GM15510 (cell line): ENCODE measurements around the gene RRAS2.

Experiments
- POLR2A ChIP-seq: IDR thresholded peaks from 3 replicates; pipeline ENCODE4 v1.6.1; 2011; ENCODE audit warnings: borderline replicate concordance; ENCODE audit not compliant: insufficient read length; ENCODE audit errors: extremely low read depth

The RRAS2 gene

DNA sequence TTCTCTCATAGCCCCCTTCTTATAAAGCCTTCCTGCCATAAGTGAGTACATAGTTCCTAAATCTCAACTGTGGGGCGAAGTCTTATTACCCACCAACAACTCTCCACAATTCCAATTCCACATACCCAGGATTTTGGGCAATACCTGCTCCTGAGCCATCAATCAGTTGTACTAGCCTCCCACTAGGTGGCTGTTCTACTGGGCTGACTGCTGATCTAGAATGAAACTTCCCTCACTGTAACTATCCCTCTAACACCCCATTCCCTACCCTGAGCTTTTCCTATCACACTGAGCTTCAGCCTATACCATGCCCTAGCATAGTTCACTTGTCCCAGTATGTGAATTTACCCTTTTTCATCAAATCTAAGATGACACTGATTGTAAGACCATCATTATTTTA, 52.5 kb downstream of the RRAS2 start:
- TF ChIP-seq POLR2A = no peak

- TF ChIP-seq POLR2A = no peak
Observed at GRCh38 chr11:14305649-14306048, 53.3 kb downstream of the RRAS2 start.

DNA sequence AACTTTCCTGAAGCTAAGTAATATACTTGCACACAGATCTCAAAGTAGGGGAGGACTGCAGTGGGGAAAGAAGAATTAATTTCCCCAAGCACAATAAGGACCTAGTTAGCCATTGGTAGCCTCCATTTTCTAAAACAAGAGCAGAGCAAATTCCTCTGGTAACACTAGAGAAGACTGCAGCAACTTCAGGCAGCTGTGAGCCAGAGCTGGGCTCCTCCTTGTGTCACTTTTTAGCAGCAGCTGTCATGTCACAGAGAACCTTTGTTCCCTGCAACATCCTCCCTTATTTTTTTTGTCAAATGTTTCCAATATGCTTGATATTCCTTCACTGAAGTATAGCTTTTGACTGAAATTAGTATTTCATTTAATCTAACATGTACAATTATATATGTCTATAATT, 54.4 kb downstream of the RRAS2 start:
- TF ChIP-seq POLR2A = no peak

GRCh38 chr11:14300661-14301304, 58.2 kb downstream of the RRAS2 start:
- TF ChIP-seq POLR2A = no peak

DNA sequence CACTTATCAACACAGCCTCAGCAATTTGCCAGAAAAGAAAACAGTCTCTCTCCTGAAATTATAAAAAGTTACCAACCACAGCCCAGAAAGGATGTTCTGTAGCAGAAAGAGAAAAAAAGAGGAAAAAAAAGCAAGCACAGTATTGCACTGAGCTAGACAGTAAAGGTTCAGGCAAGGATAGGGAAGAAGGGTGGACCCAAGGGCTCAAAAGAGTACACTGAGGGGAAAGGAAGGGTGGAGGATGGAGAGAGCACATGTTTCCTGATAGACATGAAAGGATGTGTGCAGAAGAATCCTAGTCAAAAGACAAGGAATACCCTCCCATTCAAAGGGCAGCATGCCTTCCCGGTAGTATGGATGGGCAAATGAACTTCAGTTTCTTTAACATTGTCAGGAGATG, 59.1 kb downstream of the RRAS2 start:
- no peak for TF ChIP-seq POLR2A

- no peak for TF ChIP-seq POLR2A
Observed at GRCh38 chr11:14290422-14290821, 68.6 kb downstream of the RRAS2 start.

GRCh38 chr11:14288189-14288935, 70.6 kb downstream of the RRAS2 start:
- TF ChIP-seq POLR2A = no peak

GRCh38 chr11:14275076-14275475, 83.9 kb downstream of the RRAS2 start:
- TF ChIP-seq POLR2A = no peak

GRCh38 chr11:14273895-14274294, 85.1 kb downstream of the RRAS2 start:
- TF ChIP-seq POLR2A = no peak

GRCh38 chr11:14270690-14271542, 88.1 kb downstream of the RRAS2 start:
- TF ChIP-seq POLR2A = no peak

DNA sequence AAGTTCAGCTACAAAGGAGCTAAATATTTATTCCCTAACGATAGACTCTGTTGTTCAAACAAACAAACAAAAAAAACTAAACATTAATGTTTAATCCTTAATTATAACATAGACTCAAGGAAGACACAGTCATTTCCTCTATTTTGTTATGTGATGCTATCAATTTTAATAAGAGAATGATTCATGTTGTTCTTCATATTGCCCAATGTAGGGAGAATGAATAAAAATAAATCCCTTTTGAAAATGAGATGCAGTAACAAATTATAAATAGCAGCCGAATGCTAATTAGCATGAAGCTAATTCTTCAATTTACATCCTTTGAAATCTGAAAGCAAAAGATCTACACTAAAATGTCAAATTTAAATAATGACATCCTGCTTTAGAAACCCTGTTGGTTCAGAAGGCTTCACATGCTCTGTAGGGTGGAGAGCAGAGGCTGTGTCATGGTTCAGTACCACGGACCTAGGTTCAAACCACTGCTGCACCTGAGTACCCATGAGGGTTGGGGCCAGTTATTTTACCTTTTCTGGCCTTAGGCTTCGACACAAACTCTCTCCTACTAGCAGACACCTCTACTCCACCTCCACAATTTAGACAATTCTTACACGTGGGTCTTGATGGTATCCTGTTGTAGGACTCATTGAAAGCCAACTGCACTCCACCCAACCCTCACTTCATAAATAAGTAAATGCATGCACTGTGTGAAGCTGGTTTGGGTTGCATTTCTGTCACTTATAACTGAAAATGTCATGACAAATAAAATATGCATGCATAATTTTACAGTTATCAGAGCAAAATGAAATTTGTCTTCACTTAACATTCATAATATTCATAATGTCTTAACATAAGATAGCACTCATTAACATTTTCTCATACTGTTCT, 89.0 kb downstream of the RRAS2 start:
- TF ChIP-seq POLR2A = no peak

- no peak for TF ChIP-seq POLR2A
Observed at GRCh38 chr11:14267861-14268635, 90.9 kb downstream of the RRAS2 start.

GRCh38 chr11:14266622-14267021, 92.4 kb downstream of the RRAS2 start:
- no peak for TF ChIP-seq POLR2A

DNA sequence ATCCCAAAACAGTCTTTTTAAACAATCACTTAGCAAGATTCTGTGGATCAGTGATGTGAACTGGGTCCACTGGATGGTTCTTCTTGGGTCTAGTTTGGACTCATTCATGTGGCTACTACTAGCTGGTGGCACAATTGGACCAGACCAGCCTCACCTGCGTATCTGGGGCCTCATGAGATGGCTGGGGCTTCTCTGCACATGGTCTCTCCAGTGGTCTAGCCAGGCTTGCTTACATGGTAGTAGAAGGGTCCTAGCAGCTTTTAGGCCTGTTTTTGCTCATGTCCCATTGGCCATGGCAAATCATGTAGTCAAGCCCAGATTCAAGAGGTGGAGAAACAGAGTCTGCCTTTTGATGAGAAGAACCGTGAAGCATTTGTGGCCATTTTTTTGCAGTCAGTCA, 94.0 kb downstream of the RRAS2 start:
- no peak for TF ChIP-seq POLR2A

- TF ChIP-seq POLR2A = no peak
Observed at GRCh38 chr11:14262271-14262846, 96.6 kb downstream of the RRAS2 start.
